22Rv1 (cell line): ENCODE results near the gene TYK2.
"Not testable (repeated sequence)": the region's sequence is repeated elsewhere in the genome, so short reads cannot be mapped to it uniquely, and the experiment has no call there.

Source experiments
- ZFX ChIP-seq: fragments of 450-650 bp; IDR thresholded peaks from 2 replicates; pipeline ENCODE4 v1.6.1; 2017; ENCODE audit warnings: antibody characterized with exemption, borderline replicate concordance
- TF ChIP-seq, protein P1 (sequence below): fragments of 450-650 bp; IDR thresholded peaks from 2 replicates; pipeline ENCODE4 v1.5.1; 2017; ENCODE audit warnings: mild to moderate bottlenecking

DNA sequence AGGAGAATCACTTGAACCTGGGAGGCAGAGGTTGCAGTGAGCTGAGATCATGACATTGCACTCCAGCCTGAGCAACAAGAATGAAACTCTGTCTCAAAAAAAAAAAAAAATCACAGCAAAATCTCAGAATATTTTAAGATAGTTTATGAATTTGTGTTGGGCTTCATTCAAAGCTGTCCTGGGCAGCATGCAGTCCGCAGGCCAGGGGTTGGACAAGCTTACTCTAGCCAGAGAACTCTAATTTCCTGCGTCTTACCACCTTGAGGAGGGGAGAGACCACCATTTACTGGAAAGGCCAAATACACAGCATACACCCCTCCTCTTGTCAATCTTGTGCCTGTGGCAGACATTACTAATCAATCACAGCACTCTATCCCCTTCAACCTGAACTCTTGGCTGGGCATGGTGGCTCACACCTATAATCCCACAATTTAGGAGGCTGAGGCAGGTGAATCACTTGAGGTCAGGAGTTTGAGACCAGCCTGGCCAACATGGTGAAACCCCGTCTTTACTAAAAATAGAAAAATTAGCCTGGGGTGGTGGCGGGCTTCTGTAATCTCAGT lies 13.3 kb downstream of the TYK2 start:
- TF ChIP-seq, protein P1, sequence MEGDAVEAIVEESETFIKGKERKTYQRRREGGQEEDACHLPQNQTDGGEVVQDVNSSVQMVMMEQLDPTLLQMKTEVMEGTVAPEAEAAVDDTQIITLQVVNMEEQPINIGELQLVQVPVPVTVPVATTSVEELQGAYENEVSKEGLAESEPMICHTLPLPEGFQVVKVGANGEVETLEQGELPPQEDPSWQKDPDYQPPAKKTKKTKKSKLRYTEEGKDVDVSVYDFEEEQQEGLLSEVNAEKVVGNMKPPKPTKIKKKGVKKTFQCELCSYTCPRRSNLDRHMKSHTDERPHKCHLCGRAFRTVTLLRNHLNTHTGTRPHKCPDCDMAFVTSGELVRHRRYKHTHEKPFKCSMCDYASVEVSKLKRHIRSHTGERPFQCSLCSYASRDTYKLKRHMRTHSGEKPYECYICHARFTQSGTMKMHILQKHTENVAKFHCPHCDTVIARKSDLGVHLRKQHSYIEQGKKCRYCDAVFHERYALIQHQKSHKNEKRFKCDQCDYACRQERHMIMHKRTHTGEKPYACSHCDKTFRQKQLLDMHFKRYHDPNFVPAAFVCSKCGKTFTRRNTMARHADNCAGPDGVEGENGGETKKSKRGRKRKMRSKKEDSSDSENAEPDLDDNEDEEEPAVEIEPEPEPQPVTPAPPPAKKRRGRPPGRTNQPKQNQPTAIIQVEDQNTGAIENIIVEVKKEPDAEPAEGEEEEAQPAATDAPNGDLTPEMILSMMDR = not testable (repeated sequence)
- TF ChIP-seq ZFX = not testable (repeated sequence)
